IPS DF 6.9 (cell line): Measurements from ENCODE around the gene STRADA.

Experiments
- DNase-seq: peaks from one replicate; pipeline ENCODE4 v3.0.0-alpha.2; 2013; ENCODE audit warnings: low read depth, low spot score
- H3K27ac ChIP-seq: one replicate; pipeline ENCODE4 v1.5.1; 2013; ENCODE audit warnings: low read length, control low read depth
- H3K27me3 ChIP-seq: 2 replicates; pipeline ENCODE4 v1.6.1; 2013; ENCODE audit warnings: mild to moderate bottlenecking, low read length; ENCODE audit not compliant: control insufficient read depth, insufficient read depth
- H3K36me3 ChIP-seq: 2 replicates; pipeline ENCODE4 v1.6.1; 2013; ENCODE audit warnings: low read length; ENCODE audit not compliant: control insufficient read depth, insufficient read depth
- H3K4me1 ChIP-seq: 2 replicates; pipeline ENCODE4 v1.6.1; 2013; ENCODE audit warnings: low read length; ENCODE audit not compliant: control insufficient read depth, insufficient read depth
- H3K4me3 ChIP-seq: 2 replicates; pipeline ENCODE4 v1.5.1; 2013; ENCODE audit warnings: mild to moderate bottlenecking, low read length
- H3K9me3 ChIP-seq: 2 replicates; pipeline ENCODE4 v1.6.1; 2013; ENCODE audit warnings: low read length, inconsistent platforms; ENCODE audit not compliant: control insufficient read depth, insufficient read depth
- WGBS: extraction: QIAGEN DNeasy Blood & Tissue Kit; methylation state at CpG from one replicate; pipeline ENCODE4 v1.1.7; 2013; ENCODE audit warnings: mixed read lengths, missing lambda C conversion rate; ENCODE audit not compliant: insufficient read length, insufficient coverage; 5-methylcytosine and 5-hydroxymethylcytosine counted together

The STRADA gene

DNA sequence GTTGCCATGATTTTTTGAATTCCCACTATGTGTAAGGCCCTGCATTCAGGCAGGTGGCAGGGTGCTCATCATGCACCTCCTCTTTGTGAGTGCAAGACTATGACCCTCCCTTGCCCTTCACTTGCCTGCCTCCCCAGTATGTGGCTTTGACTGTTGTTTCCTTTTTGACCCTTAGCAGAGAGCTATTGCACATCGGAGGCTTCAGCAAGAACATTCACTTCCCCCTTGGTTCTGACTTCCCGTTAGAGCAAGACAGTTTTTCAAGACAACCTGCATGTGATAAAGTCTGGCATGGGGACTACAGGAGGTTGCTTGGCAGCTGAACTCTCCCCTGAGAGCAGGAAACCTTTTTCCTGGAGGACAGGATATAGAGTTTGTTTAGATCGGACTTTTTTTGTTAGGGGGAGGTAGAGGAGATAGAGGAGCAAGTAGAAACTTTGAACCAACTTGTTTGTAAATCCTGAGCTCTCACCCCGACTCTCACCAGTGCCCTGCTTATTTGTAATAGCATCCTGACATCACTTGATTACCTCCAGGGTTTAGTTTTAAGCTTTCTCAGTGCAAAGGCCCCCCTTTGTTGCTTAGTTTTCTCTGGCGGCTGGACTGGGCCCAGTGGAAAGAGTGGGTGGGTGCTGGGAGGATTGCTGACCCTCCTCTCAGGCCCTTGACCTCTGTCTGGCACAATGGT is 75.9 kb downstream of the STRADA start:
- no CpG with 5 or more reads among the region's 5 CpGs for WGBS
- no peak for DNase-seq
- no peak overlapping the region for H3K4me3 ChIP-seq
- no peaks in the 10 kb centered on the region for H3K27me3 ChIP-seq
- H3K4me1 ChIP-seq: no peaks in the 10 kb centered on the region; the same call in 1 of the 2 replicates
- no peaks in the 10 kb centered on the region for H3K9me3 ChIP-seq
- no peaks in the 10 kb centered on the region for H3K36me3 ChIP-seq
- no peak overlapping the region for H3K27ac ChIP-seq

DNA sequence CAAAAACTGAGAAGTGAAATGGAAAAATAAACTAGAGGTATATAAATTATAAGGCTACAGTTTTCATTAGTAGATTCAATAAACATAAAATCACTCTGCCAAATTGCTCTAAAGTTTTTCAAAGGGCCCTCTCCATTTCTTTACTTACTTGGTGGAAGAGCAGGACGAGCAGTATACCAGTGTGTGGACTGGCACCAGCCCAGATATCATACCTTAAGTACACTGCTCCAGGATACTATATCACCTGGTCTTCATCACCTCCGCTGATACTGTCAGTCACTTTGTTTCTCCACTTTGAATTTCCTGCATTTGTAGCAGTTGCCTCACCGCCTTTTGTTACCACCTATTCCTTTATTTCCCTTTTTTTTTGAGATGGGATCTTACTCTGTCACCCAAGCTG is 81.7 kb downstream of the STRADA start:
- Histone ChIP-seq H3K27ac (no peak overlapping the region), H3K36me3 (0 out of 2 replicates have a peak, but pooled peaks cover 2% of the 10 kb centered on the region), H3K9me3 (no peaks in the 10 kb centered on the region), H3K27me3 (no peaks in the 10 kb centered on the region), H3K4me1 (no peaks in the 10 kb centered on the region; the same call in 1 of the 2 replicates), H3K4me3 (no peak overlapping the region)
- DNase-seq: no peak
- WGBS: no CpG with 5 or more reads among the region's 3 CpGs

DNA sequence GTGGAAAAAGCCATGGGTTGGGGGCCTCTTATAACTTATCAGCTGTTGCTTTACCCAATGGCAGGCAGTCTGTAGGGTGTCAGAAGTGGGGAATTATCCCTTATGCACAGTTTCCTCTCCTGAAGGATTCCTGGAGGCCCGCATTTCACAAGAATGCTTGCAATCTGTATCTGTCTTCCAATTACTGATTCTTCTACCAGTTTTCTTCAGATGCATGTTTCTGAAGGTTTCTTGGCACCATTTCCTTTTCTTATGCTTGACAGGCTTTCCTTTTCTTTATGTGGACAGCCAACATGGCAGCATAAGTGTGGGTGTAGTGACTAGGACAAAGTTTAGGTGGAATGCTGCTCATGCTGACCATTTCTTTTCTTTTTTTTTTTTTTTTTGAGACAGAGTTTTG is 83.2 kb downstream of the STRADA start:
- WGBS: no CpG with 5 or more reads among the region's 1 CpG
- no peaks in the 10 kb centered on the region for H3K27me3 ChIP-seq
- no peaks in the 10 kb centered on the region; the same call in 1 of the 2 replicates for H3K4me1 ChIP-seq
- peaks cover 2% of the 10 kb centered on the region; the same call in 1 of the 2 replicates for H3K36me3 ChIP-seq
- no peak for DNase-seq
- H3K27ac ChIP-seq: no peak overlapping the region
- no peak overlapping the region for H3K4me3 ChIP-seq
- H3K9me3 ChIP-seq: no peaks in the 10 kb centered on the region

DNA sequence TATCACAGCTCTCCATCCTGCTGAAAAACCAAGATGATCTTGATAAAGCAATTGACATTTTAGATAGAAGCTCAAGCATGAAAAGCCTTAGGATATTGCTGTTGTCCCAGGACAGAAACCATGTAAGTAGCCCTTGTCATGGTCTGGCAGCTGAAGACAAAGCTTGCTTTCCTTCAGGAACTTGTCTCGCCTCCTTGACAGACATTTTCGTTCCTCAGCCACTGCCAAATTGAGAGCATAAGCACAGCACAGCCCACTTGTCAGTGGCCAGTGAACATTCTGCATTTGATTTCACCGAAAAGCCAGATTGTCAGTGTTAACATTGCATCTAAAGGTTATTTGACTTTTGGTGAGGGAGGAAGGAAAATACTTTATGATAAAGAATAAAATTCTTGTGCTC is 83.8 kb downstream of the STRADA start:
- H3K27ac ChIP-seq: no peak overlapping the region
- no peaks in the 10 kb centered on the region; the same call in 1 of the 2 replicates for H3K4me1 ChIP-seq
- no peak overlapping the region for H3K4me3 ChIP-seq
- H3K27me3 ChIP-seq: no peaks in the 10 kb centered on the region
- no CpG with 5 or more reads among the region's 3 CpGs for WGBS
- no peaks in the 10 kb centered on the region for H3K9me3 ChIP-seq
- H3K36me3 ChIP-seq: peaks cover 2% of the 10 kb centered on the region; the same call in 1 of the 2 replicates
- DNase-seq: no peak

DNA sequence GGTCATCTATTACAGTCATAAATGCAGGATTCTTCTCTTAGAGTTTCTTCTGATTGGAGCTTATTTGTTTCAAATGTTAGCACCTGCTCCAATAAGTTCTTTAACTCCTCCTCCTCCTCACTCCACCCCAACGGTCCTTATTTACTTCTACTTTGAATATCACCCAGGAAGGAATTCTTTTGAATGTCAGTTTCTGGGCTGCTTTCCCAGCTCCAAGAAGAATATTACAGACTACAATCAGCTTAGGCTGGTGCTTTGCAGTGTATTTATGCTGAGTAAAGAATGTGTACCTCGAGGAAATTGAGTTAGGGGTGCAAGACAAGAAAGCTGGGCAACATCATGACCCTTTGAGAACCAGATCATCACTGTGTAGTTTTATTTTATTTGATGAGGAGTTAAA is 88.5 kb downstream of the STRADA start:
- no peaks in the 10 kb centered on the region for H3K4me1 ChIP-seq
- peaks cover 2% of the 10 kb centered on the region; the same call in 1 of the 2 replicates for H3K36me3 ChIP-seq
- no CpG with 5 or more reads among the region's 2 CpGs for WGBS
- H3K27ac ChIP-seq: no peak overlapping the region
- DNase-seq: no peak
- H3K27me3 ChIP-seq: no peaks in the 10 kb centered on the region
- no peak overlapping the region for H3K4me3 ChIP-seq
- H3K9me3 ChIP-seq: no peaks in the 10 kb centered on the region
